ENCODE measurements around the gene CCDC157. TPM values are rescaled to one million over a fixed set of nuclear protein-coding genes. Genes with fewer than 3 reads are reported as not detected.

CCDC157 gene
- total and polyA plus RNA-seq, 8 donors = 1.1 to 8.2 (median 1.4) TPM

DNA sequence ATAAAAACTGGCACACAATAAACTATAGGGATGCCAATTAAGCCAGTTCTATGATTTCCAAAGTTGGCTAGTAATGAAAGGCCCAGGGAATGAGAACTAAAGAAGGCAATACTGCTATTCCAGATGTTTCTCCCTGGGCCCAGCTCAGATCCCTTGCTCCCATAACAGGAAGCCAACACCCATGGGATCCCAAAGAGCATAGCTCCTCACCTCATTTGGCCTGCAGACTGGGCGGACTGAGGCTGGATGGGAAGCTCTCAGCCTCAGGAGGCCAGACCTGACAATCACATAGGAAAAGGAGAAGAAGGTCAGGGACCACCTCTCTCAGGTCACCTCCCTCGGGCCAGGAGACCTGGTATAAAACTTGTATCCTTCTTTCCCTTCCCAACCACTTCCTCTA is 35.3 kb upstream of the CCDC157 start:
- Histone ChIP-seq H3K4me1 (peaks cover 0 to 24% (median 7%) of the 10 kb centered on the region in 3 donors), H3K4me3 (no peak overlapping the region), H3K9me3 (no peaks in the 10 kb centered on the region), H3K36me3 (no peaks in the 10 kb centered on the region), H3K27ac (no peak overlapping the region), H3K27me3 (no peaks in the 10 kb centered on the region)
- intact Hi-C loops (cut with DNase I) = no loop called here
- ATAC-seq (no peak), DNase-seq (no peak), FAIRE-seq (no peak)
- no peak for TF ChIP-seq CTCF (IDR thresholded peaks at IDR 0.05)
- 85 to 92% methylated on average over 2 of the region's 2 CpGs for WGBS, 2 donors

- intact Hi-C loops (cut with DNase I) = no loop called here
- Histone ChIP-seq H3K4me1 (peaks cover 0 to 31% (median 18%) of the 10 kb centered on the region in 3 donors), H3K9me3 (no peaks in the 10 kb centered on the region), H3K4me3 (no peak overlapping the region), H3K36me3 (no peaks in the 10 kb centered on the region), H3K27me3 (no peaks in the 10 kb centered on the region), H3K27ac (no peak overlapping the region)
- DNase-seq (no peak), ATAC-seq (no peak), FAIRE-seq (no peak)
- 88% methylated on average over 3 of the region's 3 CpGs for WGBS, 2 donors
- TF ChIP-seq CTCF (IDR thresholded peaks at IDR 0.05) = no peak
These were observed 33.6 kb upstream of the CCDC157 start for GRCh38 chr22:30323246-30323645.

DNA sequence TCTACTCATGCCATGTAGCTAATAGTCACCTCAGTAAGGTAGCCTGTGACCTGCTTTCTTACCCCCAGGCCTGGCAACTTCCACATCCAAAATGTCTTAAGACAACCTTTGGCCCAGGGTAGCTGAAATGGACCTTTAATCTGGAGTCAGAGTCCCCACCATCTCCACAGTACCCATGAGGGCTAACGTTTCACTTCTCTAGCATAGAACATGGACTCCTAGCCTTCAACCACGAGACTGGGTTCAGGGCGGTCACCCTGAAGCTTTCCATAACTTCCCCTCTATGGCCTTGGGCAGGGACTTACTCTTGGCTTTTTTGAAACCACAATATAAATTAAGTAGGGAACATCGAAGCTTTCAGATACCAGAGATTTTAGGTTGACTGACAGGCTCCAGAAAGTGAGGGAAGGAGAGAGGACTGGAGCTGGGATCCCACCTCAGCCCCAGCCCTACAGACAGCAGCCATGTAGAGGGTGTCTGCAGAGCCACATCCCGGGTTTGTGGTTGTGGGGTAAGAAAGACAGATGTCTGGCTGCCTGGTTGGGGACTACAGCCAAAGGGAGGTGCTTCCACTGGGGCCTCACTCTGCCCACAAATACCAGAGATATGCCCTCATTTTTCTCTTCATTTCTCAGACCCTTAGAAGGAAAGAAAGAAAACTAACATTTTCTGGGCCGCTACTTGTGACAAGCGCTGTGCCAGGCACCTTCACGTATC is 32.6 kb upstream of the CCDC157 start:
- Histone ChIP-seq H3K27ac (no peak overlapping the region), H3K4me3 (peak overlapping the region in 2 of 4 donors; percentile 89 to 95), H3K36me3 (no peaks in the 10 kb centered on the region), H3K9me3 (no peaks in the 10 kb centered on the region), H3K4me1 (peaks cover 0 to 31% (median 18%) of the 10 kb centered on the region in 3 donors), H3K27me3 (no peaks in the 10 kb centered on the region)
- 44 to 52% methylated on average over 8 of the region's 8 CpGs for WGBS, 2 donors
- intact Hi-C loops (cut with DNase I) = no loop called here
- TF ChIP-seq CTCF (IDR thresholded peaks at IDR 0.05) = no peak
- ATAC-seq (no peak), DNase-seq (no peak), FAIRE-seq (no peak)

DNA sequence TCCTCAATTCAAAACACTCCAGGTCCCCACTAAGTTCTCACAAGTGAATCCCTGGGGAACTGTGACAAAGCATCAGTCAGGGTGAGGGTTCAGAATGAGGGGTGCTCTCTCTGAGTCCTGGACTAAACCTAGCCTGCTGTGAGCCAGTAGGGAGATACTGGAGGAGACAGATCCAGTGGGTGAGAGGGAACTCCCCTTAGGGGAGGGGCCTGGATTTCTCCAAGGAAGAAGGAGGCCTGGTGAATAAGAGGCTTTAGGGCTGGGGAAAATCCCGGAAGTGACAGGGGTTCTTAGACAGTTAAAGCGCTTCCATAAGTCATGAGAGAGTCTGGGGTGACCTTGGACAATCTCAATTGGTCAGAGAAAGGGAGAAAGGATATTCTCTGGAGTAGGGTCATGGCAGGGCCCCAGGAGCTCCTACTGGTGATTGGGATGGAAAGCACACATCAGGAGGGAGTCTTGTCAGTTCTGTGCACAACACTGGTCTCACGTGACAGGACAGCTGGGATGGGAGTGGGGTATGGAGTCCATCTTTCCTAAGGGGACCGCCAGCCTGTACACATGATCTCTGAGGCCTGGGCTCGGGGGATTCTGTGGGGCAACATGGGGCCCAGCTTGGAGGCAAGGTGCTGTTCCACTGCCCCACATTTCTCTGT is 31.6 kb upstream of the CCDC157 start:
- 52 to 63% methylated on average over 5 of the region's 5 CpGs for WGBS, 2 donors
- ATAC-seq = peak in 2 of 4 donors; percentile 5 to 16
- Histone ChIP-seq H3K9me3 (no peaks in the 10 kb centered on the region), H3K27ac (peak overlapping the region in 1 of 4 donors; percentile 28), H3K36me3 (no peaks in the 10 kb centered on the region), H3K4me3 (peak overlapping the region in 3 of 4 donors; percentile 8 to 95 (median 89)), H3K4me1 (peaks cover 0 to 31% (median 18%) of the 10 kb centered on the region in 3 donors), H3K27me3 (no peaks in the 10 kb centered on the region)
- no peak for TF ChIP-seq CTCF (IDR thresholded peaks at IDR 0.05)
- intact Hi-C loops (cut with DNase I) = no loop called here
- no peak for DNase-seq
- no peak for FAIRE-seq

Measured in pancreas (tissue), 10 donors.